HPDE6-E6E7 (cell line): Measurements from ENCODE around the gene NPFFR1.
"Not testable (repeated sequence)": the region's sequence is repeated elsewhere in the genome, so short reads cannot be mapped to it uniquely, and the experiment has no call there.

ENCODE experiments used
- DNase-seq: peaks from one replicate; pipeline ENCODE4 v3.0.0; 2011; ENCODE audit warnings: missing footprints; ENCODE audit errors: extremely low spot score

Gene NPFFR1

DNA sequence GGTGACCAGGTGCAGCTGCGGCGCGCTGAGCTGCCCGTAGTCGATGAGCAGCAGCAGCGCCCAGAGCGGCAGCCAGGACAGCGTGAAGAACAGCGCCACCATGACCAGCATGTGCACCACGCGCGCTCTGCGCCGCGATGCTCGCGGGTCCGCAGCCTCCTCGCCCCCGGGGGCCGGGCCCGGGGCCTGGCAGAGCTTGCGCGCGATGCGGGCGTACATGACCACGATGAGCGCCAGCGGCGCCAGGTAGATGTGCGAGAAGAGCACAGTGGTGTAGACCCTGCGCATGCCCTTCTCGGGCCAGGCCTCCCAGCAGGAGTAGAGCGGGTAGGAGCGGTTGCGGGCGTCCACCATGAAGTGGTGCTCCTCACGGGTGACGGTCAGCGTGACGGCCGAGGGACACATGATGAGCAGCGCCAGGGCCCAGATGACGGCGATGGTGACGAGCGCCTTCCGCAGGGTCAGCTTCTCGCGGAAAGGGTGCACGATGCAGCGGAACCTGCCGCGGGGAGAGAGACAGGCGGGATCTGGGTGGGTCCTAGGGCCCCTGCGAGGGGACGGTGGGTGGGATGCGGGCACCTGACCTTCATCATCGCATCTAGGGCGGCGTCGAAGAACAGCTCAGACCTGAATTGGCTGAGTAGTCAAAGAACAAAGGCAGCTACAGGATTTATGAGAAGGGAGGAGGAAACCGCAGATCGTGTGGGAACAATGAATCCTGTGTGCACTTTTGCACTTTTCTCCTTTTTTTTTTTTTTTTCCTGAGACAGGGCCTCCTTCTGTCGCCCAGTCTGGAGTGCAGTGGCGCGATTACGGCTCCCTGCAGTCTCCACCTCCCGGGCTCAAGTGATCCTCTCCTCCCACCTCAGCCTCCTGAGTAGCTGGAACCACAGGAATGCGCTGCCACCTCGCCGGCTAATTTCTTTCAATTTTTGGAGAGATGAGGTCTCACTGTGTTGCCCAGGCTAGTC, 28.2 kb downstream of the NPFFR1 start:
- DNase-seq = peak; percentile 33

DNA sequence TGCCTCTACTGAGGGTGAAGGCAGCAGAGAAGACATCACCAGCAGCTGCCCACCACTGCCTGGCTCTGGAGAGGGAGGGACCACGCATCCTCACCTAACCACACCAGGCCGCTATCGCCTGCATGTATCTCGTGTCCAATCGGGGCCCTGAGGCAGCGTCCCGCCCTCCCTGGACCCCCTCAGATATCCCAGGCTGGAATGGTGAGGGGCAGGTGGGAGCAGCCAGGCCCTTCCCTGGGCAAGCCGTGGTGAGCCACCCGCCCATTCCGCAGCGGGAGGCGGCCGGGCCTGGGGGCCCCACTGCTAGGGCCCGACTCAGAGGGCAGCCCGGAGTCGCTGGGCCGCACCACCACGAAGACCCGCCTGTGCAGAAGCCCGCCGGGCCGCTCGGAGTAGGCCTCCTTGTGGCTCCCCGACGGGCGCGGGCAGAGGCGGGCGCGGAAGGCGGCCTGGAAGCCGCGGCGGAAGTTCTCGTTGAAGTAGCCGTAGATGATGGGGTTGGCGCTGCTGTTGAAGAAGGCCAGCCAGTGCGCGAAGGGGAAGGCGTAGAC, 29.0 kb downstream of the NPFFR1 start:
- DNase-seq = no peak

DNA sequence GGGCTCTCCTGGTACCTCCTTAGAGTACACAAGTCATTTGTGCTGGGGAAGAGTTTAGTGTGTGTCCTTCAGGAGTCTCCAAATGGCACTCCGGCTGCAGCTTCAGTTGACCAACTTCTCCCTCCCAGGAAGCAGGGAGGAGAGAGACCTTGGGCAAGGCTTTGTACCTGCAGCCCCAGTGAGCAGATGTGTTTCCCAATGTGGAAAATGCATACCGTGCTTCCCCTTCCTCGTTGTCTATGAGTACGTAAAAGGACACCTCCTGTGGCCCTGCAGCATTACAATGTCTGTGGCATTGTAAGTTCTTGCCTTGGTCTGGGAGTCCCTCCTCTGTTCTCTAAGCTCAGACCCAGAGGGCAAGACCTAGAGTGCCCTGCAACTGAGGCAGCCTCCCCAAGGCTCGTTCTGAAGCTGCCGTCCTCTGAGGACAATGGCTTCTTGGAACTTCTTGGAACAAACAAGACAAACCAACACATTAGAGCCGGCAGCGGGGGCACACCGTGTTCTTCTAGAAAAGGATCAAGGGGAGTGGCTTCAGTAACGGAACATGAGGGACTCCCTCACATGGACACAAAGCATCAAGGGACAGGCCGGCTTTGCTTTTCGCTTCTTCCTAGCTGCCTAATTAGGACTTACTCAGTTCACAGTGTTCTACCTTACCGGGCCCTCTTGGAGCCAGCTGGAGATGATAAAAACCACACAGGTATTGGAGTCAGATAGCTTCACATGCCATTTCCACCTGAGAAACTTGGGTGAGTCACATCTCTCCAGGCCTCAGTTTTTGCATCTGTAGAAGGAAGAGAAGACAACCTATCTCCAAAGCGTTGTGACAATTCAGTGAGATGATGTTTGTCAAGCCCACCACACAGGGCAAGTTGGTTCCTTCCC, 29.7 kb downstream of the NPFFR1 start:
- DNase-seq = no peak

DNA sequence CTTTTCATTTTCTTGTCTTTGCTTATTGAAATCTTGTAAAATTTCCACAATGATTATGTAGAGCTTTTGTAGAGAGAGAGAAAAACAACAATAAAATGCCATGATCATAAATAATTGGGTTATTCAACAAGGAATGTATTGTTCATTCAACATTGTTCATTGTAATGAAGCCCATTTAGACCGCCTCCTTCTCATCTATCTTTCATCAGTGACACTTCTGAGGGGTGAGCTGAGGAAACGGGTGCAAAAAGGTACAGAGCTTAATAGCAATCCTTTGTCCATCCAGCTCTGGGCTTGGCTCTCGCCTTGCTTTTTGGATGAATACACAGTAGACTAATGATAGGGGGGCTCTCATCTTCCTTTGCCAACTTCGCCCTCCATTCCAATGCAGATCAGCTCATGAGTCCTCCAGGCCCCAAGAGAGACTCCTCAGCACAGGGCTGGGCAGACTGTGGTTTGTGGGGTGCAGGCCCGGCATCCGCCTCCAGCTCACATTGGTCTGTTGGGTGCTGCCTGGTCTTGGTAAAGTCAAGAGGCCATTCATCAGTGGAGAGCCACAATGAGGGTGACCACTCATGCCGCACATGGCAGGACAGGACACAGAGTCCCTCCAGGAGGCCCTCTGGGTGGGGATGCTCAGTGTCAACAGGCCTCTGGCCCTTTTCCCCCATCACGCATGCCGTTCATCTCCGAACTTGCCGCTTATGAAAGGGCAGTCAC, 32.7 kb downstream of the NPFFR1 start:
- DNase-seq = no peak

DNA sequence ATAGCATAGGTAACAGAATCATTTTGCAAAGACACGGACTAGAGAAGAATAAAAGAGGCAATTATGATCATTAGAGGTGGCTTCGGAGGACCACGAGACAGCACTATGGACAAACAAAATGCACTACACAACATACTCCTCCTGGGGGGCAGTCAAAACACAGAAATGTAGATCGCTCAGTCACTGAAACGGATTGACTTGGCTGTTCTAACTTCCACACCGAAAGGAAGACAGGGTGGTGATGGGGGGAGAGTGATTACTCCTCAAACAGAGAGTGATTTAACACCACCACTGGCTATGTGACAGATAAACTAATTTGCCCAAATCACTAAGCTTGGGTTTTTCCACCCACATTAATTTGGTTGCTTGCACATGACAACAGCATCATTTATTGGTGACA, 36.4 kb downstream of the NPFFR1 start:
- DNase-seq = no peak

DNA sequence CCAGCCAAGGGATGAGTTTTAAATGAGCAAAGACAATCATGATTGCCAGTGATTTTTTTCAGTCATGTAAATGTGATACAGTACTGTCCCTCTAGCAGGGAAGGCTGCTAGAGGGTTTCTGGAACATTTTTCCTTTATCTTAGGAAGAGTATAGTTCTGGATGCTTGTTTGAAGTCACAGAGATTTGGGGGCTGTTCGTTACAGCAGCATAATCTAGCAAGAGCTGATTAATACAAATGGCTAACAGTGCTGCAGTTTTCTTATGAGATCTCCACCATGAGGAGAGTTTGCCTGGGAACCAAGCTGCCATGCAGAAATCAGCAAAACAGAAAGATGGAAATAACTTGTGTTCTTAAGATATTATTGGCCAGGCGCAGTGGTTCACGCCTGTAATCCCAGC, 42.7 kb downstream of the NPFFR1 start:
- DNase-seq = no peak

DNA sequence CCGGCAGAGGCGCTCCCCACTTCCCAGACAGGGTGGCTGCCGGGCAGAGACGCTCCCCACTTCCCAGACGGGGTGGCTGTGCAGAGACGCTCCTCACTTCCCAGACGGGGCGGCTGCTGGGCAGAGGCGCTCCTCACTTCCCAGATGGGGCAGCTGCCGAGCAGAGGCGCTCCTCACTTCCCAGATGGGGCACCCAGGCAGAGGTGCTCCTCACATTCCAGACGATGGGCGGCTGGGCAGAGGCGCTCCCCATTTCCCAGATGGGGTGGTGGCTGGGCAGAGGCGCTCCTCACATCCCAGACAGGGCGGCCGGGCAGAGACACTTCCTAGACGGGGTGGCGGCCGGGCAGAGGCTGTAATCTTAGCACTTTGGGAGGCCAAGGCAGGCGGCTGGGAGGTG, 43.8 kb downstream of the NPFFR1 start:
- DNase-seq = not testable (repeated sequence)

DNA sequence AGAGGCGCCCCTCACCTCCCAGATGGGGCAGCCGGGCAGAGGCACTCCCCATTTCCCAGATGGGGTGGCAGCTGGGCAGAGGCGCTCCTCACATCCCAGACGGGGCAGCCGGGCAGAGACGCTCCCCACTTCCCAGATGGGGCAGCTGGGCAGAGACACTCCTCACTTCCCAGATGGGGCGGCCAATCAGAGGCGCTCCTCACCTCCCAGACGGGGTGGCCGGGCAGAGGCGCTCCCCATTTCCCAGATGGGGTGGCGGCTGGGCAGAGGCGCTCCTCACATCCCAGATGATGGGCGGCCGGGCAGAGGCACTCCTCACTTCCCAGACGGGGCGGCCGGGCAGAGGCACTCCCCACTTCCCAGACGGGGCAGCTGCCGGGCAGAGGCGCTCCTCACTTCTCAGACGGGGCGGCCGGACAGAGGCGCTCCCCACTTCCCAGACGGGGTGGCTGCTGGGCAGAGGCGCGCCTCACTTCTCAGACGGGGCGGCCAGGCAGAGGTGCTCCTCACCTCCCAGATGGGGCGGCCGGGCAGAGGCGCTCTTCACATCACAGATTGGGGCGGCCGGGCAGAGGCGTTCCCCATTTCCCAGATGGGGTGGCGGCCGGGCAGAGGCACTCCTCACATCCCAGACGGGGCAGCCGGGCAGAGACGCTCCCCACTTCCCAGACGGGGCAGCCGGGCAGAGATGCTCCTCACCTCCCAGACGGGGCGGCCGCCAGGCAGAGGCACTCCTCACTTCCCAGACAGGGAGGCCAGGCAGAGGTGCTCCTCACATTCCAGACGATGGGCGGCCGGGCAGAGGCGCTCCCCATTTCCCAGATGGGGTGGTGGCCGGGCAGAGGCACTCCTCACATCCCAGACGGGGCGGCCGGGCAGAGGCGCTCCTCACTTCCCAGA, 44.5 kb downstream of the NPFFR1 start:
- not testable (repeated sequence) for DNase-seq

DNA sequence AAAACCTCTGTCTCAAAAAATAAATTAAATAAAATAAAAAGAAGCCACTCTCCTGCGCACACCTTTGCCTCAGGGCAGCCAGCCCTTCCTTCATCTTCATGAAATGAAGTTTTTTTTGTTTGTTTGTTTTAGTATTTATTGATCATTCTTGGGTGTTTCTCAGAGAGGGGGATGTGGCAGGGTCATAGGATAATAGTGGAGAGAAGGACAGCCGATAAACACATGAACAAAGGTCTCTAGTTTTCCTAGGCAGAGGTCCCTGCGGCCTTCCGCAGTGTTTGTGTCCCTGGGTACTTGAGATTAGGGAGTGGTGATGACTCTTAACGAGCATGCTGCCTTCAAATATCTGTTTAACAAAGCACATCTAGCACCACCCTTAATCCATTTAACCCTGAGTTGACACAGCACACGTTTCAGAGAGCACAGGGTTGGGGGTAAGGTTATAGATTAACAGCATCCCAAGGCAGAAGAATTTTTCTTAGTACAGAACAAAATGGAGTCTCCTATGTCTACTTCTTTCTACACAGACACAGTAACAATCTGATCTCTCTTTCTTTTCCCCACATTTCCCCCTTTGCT, 45.8 kb downstream of the NPFFR1 start:
- not testable (repeated sequence) for DNase-seq

DNA sequence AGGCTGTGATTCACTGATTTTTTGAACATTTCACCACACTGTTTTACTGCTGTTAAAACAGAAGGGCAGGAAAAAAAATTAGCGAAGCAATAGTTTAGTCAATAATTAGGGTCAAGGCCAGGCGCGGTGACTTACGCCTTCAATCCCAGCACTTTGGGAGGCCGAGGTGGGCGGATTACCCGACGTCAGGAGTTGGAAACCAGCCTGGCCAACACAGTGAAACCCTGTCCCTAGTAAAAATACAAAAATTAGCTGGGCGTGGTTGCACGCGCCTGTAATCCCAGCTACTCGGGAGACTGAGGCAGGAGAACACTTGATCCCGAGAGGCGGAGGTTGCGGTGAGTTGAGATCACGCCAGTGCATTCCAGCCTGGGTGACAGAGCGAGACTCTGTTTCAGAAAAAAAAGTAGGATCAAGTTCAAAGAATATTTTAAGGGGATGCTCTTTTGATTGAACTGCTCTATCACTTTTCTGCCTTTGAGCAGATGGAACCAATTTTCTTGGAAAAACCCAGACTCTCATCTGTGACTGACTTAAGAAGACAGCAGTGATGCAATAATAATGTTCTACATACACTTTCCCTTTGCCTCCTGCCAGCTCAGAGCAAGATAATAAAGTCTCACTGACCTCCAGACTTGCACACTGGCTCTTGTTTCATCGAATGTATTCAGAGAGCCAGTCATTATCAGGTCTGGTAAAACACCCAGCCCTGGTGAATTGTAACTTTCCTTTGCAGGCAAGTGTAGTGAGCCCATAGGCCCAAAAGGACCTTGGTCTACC, 48.9 kb downstream of the NPFFR1 start:
- DNase-seq = no peak

DNA sequence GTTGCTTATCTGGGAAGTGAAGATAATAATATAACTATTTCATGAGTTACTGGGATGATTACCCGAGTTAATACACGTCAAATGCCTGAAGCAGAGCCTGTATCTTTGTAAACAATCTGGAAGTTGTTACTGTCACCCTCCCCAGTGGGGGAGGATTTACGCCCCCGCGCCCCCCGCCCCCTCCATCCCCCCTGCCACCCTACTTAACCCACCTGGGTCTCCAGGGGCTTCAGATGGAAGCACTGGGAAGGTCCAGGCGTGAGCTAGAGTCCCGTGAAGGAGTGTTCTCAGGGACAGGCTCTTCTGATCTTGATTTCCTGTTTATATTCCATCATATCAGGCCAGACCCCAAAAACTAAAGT, 49.9 kb downstream of the NPFFR1 start:
- no peak for DNase-seq

DNA sequence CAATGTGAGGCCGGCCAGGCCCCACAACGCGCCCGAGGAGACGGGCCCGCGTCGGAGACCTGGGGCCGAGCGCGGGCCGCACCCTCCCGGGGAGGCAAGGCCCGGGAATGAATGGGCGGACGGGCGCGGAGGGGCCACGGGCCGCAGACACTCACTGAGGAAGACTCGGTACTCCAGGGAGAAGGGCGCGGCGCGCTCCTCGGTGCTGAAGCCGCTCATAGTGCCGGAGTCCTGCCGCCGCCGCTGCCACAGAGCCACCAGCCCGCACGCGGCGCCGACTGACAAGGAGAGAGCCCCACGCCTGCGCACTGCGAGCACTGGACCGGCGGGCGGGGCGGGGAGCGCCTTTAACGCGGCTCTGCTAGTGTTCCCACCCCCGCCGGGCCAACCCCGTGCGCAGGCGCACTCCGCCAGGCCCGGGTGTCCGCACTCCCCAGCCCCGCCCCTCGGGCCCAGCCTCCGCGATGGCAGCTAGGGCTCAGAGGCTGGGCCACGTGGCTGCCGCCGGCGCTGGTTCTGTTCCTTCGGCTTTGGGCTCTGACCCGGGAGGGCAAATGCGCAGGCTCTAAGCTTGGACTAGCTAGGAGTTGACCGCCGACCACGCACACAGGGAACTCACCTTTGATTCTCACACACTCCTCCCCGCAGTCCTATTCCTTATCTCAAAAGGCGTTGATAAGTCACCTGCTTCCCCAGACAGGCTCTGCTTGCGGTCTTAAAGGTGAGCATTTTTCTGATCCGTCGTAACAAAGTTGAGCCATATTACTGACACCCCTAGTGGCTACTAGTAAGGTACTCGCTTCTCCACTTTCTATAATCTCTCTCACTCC, 50.5 kb downstream of the NPFFR1 start, which contains the start of gene PPA1:
Gene PPA1 (minus strand): TSS at position 321 of the 830 bp plus-strand sequence. CDS start 102 bp downstream, at position 219.
- peak; percentile 99 for DNase-seq

DNA sequence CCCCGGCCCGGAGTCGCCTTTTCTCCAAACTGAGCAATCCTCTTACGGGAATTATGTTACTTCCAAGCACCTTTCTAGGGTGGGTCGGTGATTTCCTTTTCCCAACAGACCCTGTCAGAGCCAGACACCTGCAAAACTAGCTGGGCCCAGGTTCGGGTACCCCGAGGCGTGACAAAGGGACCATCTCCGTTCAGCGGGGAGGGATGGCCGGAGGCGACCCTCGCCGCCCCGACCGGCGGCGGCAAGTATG, 51.0 kb downstream of the NPFFR1 start:
- no peak for DNase-seq

DNA sequence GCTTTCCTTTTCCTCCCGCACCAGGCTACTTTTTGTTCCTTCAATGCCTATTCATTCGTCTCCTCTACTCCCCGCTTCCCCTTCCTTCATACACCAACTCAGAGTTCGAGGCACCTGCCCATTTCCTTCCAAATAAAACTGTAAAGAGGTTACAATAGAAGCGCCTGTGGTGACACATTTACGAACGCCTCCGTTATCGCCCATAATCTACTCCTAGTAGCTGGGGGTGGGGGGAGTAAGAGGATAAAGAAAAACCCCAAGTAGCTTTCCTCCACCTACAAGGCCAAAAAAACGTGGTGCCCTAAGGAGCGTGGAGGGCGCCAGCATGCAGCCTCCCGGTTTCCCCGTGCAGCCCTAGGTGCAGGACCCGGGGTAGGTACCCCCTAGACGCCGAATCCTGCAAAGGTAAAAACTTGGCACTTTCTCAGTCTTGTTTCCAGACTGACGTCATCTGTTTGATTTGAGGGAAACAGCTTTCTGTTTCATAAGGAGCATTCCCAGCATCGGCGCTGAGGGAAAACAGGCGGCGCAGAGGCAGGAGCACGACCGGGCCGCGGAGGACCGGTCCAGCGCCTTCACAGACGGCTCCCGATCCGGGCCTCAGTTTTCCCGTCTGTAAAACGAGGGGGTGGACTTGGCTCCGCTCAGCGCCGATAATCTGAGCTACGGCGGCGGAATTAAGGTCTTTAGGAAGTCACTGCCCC, 51.5 kb downstream of the NPFFR1 start:
- no peak for DNase-seq

DNA sequence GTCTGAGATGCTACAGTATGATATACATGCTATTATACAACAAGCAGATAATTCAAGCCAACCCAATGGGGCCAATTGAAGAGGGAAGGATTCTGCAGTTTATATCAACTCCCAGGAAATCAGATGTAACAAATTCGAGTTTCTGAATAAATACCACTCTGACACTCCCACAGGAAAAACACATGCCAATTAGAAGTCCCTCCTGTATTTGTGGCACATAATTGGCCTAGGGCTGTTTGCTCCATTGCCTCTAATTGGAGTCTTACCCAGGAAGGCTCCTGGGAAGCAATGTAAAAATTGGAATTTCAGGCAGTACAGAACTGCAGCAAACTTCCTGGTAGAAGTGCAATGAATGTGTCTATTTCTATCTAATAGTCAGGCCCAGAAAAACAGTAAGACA, 55.3 kb downstream of the NPFFR1 start:
- DNase-seq = no peak

DNA sequence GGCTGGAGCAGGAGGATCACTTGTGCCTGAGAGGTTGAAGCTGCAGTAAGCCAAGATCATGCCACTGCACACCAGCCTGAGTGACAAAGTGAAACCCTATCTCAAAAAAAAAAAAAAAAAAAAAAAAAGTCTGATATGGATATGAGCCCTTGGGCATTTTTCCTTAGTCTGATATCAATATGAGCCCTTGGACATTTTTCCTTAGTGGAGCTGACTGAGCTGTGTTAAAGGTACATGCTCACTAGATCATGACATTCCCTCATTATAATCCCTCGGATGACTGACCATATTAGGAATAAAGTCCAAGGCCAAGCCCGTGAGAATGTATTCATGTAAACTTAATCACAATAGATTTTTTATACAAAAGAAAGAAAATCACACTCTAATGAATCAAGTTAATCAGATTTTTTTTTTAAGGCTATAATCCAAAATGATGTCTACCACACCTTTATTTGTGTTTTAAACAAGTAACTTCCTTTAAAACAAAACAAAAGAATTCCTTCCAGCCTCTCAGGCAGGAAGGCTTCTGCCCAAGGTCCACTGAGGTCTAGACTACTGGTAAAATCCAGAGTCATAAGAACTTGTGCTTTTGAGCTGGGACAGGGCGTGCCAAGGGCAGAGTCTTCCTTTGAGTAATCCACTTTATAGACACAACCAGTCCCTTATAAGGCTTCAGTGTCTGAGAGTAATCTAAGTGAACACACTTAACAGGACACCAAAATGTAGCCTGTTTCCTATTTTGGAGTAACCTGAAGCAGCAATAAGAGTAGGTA, 56.1 kb downstream of the NPFFR1 start:
- no peak for DNase-seq

DNA sequence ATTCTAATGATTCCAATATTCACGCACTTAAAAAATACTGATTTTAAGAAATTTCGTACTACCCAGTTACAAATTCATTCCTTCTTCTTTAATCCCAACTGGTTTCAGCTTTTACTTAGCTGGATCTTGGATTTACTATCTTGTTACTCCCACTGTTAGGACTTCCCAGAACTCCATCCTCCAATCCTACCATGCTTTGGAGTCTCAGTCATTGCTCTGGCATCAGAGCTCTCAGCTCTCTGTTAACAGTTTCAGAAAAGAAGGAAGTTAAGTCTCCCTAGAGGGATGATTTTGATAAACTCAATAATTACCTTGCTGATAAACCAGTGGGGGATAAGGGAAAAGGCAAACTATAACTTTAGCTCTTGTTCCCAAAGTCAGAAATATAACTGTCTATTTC, 60.1 kb downstream of the NPFFR1 start:
- DNase-seq = no peak
